Activated naive CD4-positive, alpha-beta T cell treated with anti-CD3 and anti-CD28 coated beads, Interleukin-2, amount 50 U/mL, for 16 hours (primary cell): ENCODE measurements around the gene STAB1.

Source experiments
- DNase-seq: peaks from one replicate; pipeline ENCODE4 v3.0.0-alpha.2; 2020

The STAB1 gene

GRCh38 chr3:52537726-52538421 is 42.7 kb downstream of the STAB1 start:
- no peak for DNase-seq

- no peak for DNase-seq
Measured at GRCh38 chr3:52539010-52539653, 44.0 kb downstream of the STAB1 start.

- DNase-seq: no peak
Measured at GRCh38 chr3:52541050-52541449, 45.9 kb downstream of the STAB1 start.

- no peak for DNase-seq
Measured at GRCh38 chr3:52544937-52545336, 49.8 kb downstream of the STAB1 start.

- DNase-seq: no peak
Measured at GRCh38 chr3:52546111-52546901, 51.2 kb downstream of the STAB1 start.

- DNase-seq: no peak
Measured at GRCh38 chr3:52547143-52547542, 52.0 kb downstream of the STAB1 start.

GRCh38 chr3:52551118-52551517 is 56.0 kb downstream of the STAB1 start:
- no peak for DNase-seq

GRCh38 chr3:52552089-52552488 is 57.0 kb downstream of the STAB1 start:
- no peak for DNase-seq

- no peak for DNase-seq
Measured at GRCh38 chr3:52554026-52554755, 59.1 kb downstream of the STAB1 start.

- DNase-seq: no peak
Measured at GRCh38 chr3:52555056-52555455, 59.9 kb downstream of the STAB1 start.

GRCh38 chr3:52557011-52557960 is 62.1 kb downstream of the STAB1 start:
- DNase-seq: no peak

- DNase-seq: no peak
Measured at GRCh38 chr3:52558436-52558835, 63.3 kb downstream of the STAB1 start.

- no peak for DNase-seq
Measured at GRCh38 chr3:52561028-52561747, 66.0 kb downstream of the STAB1 start.

- DNase-seq: no peak
Measured at GRCh38 chr3:52563984-52564383, 68.8 kb downstream of the STAB1 start.

GRCh38 chr3:52568069-52568468 is 72.9 kb downstream of the STAB1 start:
- no peak for DNase-seq

GRCh38 chr3:52570076-52570475 is 74.9 kb downstream of the STAB1 start:
- no peak for DNase-seq

- DNase-seq: no peak
Measured at GRCh38 chr3:52572221-52572620, 77.1 kb downstream of the STAB1 start.
